Keratinocyte (primary cell): ENCODE results near the gene SLC38A3. TPM values are rescaled to one million over a fixed set of nuclear protein-coding genes. Genes with fewer than 3 reads are reported as not detected.

Experiments used
- DNase-seq: peaks from one replicate; pipeline ENCODE4 v3.0.0-alpha.2; 2011; ENCODE audit warnings: low read depth, missing footprints, low spot score
- FAIRE-seq: peaks from 2 replicates; lab custom pipeline; 2011; peaks lifted over from hg19 to GRCh38; lab: Jason Lieb, UNC
- H2AFZ ChIP-seq: 2 replicates; pipeline ENCODE4 v1.6.0; 2012; ENCODE audit warnings: low read length, control low read depth, inconsistent platforms; ENCODE audit not compliant: control insufficient read depth
- H3K27ac ChIP-seq: 2 replicates; pipeline ENCODE4 v1.5.1; 2011; ENCODE audit warnings: low read length; ENCODE audit not compliant: control insufficient read depth, insufficient read depth
- H3K27me3 ChIP-seq: 3 replicates; pipeline ENCODE4 v1.6.0; 2011; ENCODE audit warnings: low read length; ENCODE audit not compliant: control insufficient read depth, insufficient read depth; ENCODE audit errors: extremely low read depth
- H3K36me3 ChIP-seq, 2 experiments: 2 replicates in 1 of 2; 3 replicates in 1 of 2; pipeline ENCODE4 v1.5.1; 2011; ENCODE audit warnings: low read length in 2 of 2, mild to moderate bottlenecking in 1 of 2; ENCODE audit not compliant: control insufficient read depth in 2 of 2, insufficient read depth in 2 of 2; ENCODE audit errors: extremely low read depth in 1 of 2
- H3K4me1 ChIP-seq: 3 replicates; pipeline ENCODE4 v1.5.1; 2011; ENCODE audit warnings: low read length; ENCODE audit not compliant: control insufficient read depth, insufficient read depth; ENCODE audit errors: extremely low read depth
- H3K4me2 ChIP-seq: 3 replicates; pipeline ENCODE4 v1.6.0; 2011; ENCODE audit warnings: low read depth, low read length; ENCODE audit not compliant: control insufficient read depth, insufficient read depth; ENCODE audit errors: extremely low read depth
- H3K4me3 ChIP-seq, 3 experiments: fragments of 200-600 bp in 1 of 3; sonication (generic) in 1 of 3; 2 replicates in 2 of 3; 3 replicates in 1 of 3; pipeline ENCODE4 v1.5.1; 2011 to 2016; ENCODE audit warnings: low read length in 3 of 3, mild to moderate bottlenecking in 3 of 3, control low read depth in 2 of 3, inconsistent platforms in 1 of 3, low read depth in 1 of 3, mixed read lengths in 1 of 3, mixed run types in 1 of 3, moderate library complexity in 1 of 3; ENCODE audit not compliant: control insufficient read depth in 2 of 3, insufficient read depth in 2 of 3; ENCODE audit errors: extremely low read depth in 1 of 3
- H3K79me2 ChIP-seq: 2 replicates; pipeline ENCODE4 v1.6.0; 2012; ENCODE audit warnings: low read length; ENCODE audit not compliant: control insufficient read depth, insufficient read depth
- H3K9ac ChIP-seq: 3 replicates; pipeline ENCODE4 v1.6.0; 2011; ENCODE audit warnings: low read length; ENCODE audit not compliant: control insufficient read depth, insufficient read depth; ENCODE audit errors: extremely low read depth
- H3K9me1 ChIP-seq: 3 replicates; pipeline ENCODE4 v1.6.0; 2011; ENCODE audit warnings: low read length; ENCODE audit not compliant: control insufficient read depth, insufficient read depth; ENCODE audit errors: extremely low read depth
- H3K9me3 ChIP-seq: 2 replicates; pipeline ENCODE4 v1.5.1; 2012; ENCODE audit warnings: low read depth, low read length; ENCODE audit not compliant: control insufficient read depth
- H4K20me1 ChIP-seq: 3 replicates; pipeline ENCODE4 v1.6.0; 2011; ENCODE audit warnings: low read length; ENCODE audit not compliant: control insufficient read depth, insufficient read depth; ENCODE audit errors: extremely low read depth
- CTCF ChIP-seq, 3 experiments: IDR thresholded peaks in 1 of 3; conservative IDR thresholded peaks in 1 of 3; optimal IDR thresholded peaks in 1 of 3; 2 replicates in 2 of 3; 3 replicates in 1 of 3; pipeline versions ENCODE3 to v1.5.1; 2011; ENCODE audit warnings: low read length in 3 of 3, mild to moderate bottlenecking in 3 of 3, moderate library complexity in 2 of 3, control low read depth in 1 of 3, inconsistent platforms in 1 of 3; ENCODE audit not compliant: insufficient read depth in 2 of 3; ENCODE audit errors: extremely low read depth in 1 of 3
- EZH2 ChIP-seq: IDR thresholded peaks from one replicate; pipeline ENCODE4 v1.6.1; 2012; ENCODE audit warnings: inconsistent platforms, mild to moderate bottlenecking, low read length, moderate library complexity
- dilution Hi-C: fragments of 300-500 bp; cut with MboI; formaldehyde crosslinking; loops from one replicate; pipeline ENCODE4 v1.7.0; 2020; ENCODE audit warnings: low sequenced_read_pairs; ENCODE audit not compliant: extremely low pct_ligation_motif_present
- polyA plus RNA-seq, 5 experiments: library from polyadenylated mRNA; depleted of rRNA in 3 of 5; stranded (reverse) in 3 of 5; stranded (forward) in 1 of 5; unstranded in 1 of 5; fragments of >200 nt; gene quantifications; 1 replicate in 1 of 5; 2 replicates in 3 of 5; 3 replicates in 1 of 5; pipeline versions ENCODE4 v1.2.1 to v1.2.3, GENCODE V29; 2011 to 2012; ENCODE audit warnings: missing spikeins in 2 of 5, low read depth in 1 of 5, low replicate concordance in 1 of 5

SLC38A3 gene
- polyA plus RNA-seq, 1 donor (not counting 4 experiments of a cell fraction or from before 2014, with no cell fraction given), result not detected

GRCh38 chr3:50221051-50221410, 16.0 kb downstream of the SLC38A3 start:
- no peaks in the 10 kb centered on the region for H4K20me1 ChIP-seq
- no peak overlapping the region for H3K4me2 ChIP-seq
- H3K9me3 ChIP-seq, result no peaks in the 10 kb centered on the region
- H2AFZ ChIP-seq, result no peak overlapping the region
- H3K79me2 ChIP-seq, result no peaks in the 10 kb centered on the region
- no peak overlapping the region for H3K4me3 ChIP-seq
- no peaks in the 10 kb centered on the region for H3K9me1 ChIP-seq
- peaks cover 11% of the 10 kb centered on the region for H3K4me1 ChIP-seq
- H3K9ac ChIP-seq, result no peak overlapping the region
- FAIRE-seq (no peak), DNase-seq (no peak)
- H3K27ac ChIP-seq, result no peak overlapping the region
- H3K36me3 ChIP-seq, result no peaks in the 10 kb centered on the region
- TF ChIP-seq CTCF (optimal IDR thresholded peaks at IDR 0.05 in 1 of 3, IDR thresholded peaks at IDR 0.05 in 1 of 3, conservative IDR thresholded peaks at IDR 0.05 in 1 of 3; ENCODE audit: extremely low read depth in 1 of 3, insufficient read depth in 2 of 3, low read length in 3 of 3), result no peak
- TF ChIP-seq EZH2, result no peak
- peaks cover 4% of the 10 kb centered on the region for H3K27me3 ChIP-seq
- dilution Hi-C loops, result no loop called here

GRCh38 chr3:50221411-50222168, 16.5 kb downstream of the SLC38A3 start:
- Histone ChIP-seq H3K9me1 (no peaks in the 10 kb centered on the region), H3K9me3 (no peaks in the 10 kb centered on the region), H3K79me2 (no peaks in the 10 kb centered on the region), H3K36me3 (no peaks in the 10 kb centered on the region), H3K9ac (no peak overlapping the region), H3K4me2 (no peak overlapping the region), H3K4me3 (no peak overlapping the region), H4K20me1 (no peaks in the 10 kb centered on the region), H3K27me3 (peaks cover 4% of the 10 kb centered on the region), H3K27ac (no peak overlapping the region), H2AFZ (no peak overlapping the region), H3K4me1 (peaks cover 11% of the 10 kb centered on the region)
- dilution Hi-C loops, result no loop called here
- TF ChIP-seq CTCF (optimal IDR thresholded peaks at IDR 0.05 in 1 of 3, IDR thresholded peaks at IDR 0.05 in 1 of 3, conservative IDR thresholded peaks at IDR 0.05 in 1 of 3; ENCODE audit: extremely low read depth in 1 of 3, insufficient read depth in 2 of 3, low read length in 3 of 3) (peak in 1 of 3 experiments; percentile 30), EZH2 (no peak)
- no peak for FAIRE-seq
- no peak for DNase-seq
